ENCODE measurements around the gene LMX1A.

DNA sequence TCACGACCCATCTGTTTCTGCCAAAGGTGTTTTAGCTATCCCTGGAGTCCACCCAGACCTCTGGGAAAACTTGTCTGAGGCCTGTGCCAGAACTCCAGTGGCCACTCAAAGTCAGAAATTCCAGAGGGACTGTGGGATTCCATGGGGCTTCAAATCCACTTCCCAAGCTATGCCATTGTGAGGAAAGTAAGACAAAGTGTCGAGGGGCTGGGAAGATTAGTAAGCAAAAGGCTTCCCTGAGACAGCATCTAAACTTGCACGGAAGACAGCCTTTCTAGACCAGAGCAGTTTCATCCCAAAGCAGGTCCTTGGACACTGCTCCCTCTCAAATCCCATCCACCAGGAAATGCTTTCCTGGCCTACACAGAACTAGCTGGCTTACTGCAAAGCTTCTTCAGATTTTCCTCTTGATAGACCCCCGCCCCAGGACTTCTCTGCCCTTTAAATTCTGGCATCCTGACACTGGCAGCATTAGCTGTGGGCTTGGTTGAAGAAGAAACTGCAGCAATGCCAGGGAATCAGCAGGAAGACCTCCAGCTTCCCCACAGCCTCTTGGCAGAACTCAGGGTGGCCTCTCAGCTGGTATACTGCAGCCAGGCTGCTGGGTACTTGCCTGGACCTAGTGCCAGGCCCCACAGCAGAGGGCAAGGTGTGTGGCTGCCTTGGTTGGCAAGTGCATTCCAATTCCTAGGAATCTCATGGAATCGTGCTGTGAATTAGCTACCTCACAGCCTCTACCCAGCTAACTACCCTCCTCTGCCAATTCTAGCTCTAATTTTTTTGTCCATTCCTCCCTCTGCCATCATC lies 27.3 kb upstream of the LMX1A start:
- TF ChIP-seq CTCF (tag by site-specific recombination; IDR thresholded peaks at IDR 0.05): no peak
- no peak for TF ChIP-seq ZNF623 (tag by site-specific recombination; IDR thresholded peaks at IDR 0.05)
- no peak for TF ChIP-seq OSR2 (tag by site-specific recombination; IDR thresholded peaks at IDR 0.05)
- TF ChIP-seq, protein P1, sequence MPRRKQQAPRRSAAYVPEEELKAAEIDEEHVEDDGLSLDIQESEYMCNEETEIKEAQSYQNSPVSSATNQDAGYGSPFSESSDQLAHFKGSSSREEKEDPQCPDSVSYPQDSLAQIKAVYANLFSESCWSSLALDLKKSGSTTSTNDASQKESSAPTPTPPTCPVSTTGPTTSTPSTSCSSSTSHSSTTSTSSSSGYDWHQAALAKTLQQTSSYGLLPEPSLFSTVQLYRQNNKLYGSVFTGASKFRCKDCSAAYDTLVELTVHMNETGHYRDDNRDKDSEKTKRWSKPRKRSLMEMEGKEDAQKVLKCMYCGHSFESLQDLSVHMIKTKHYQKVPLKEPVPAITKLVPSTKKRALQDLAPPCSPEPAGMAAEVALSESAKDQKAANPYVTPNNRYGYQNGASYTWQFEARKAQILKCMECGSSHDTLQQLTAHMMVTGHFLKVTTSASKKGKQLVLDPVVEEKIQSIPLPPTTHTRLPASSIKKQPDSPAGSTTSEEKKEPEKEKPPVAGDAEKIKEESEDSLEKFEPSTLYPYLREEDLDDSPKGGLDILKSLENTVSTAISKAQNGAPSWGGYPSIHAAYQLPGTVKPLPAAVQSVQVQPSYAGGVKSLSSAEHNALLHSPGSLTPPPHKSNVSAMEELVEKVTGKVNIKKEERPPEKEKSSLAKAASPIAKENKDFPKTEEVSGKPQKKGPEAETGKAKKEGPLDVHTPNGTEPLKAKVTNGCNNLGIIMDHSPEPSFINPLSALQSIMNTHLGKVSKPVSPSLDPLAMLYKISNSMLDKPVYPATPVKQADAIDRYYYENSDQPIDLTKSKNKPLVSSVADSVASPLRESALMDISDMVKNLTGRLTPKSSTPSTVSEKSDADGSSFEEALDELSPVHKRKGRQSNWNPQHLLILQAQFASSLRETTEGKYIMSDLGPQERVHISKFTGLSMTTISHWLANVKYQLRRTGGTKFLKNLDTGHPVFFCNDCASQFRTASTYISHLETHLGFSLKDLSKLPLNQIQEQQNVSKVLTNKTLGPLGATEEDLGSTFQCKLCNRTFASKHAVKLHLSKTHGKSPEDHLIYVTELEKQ (tag by site-specific recombination; IDR thresholded peaks at IDR 0.05; ENCODE audit: borderline replicate concordance): no peak

All from HEK293 (cell line).